Adrenal gland (tissue), 5 donors: ENCODE measurements around the gene AP2A2.

Experiments
- CTCF ChIP-seq, 6 experiments: fragments of 450-650 bp in 4 of 6; fragments of 200-600 bp in 2 of 6; sonication (generic) in 1 of 6; IDR thresholded peaks; 1 replicate in 5 of 6; 2 replicates in 1 of 6; pipeline versions ENCODE4 v1.5.1 to v1.8.0; 2016 to 2021; ENCODE audit warnings: antibody characterized with exemption in 6 of 6, mild to moderate bottlenecking in 2 of 6, moderate library complexity in 1 of 6
- POLR2A ChIP-seq, 2 donors: fragments of 450-650 bp; IDR thresholded peaks; one replicate each; pipeline ENCODE4 v1.6.1; 2017; ENCODE audit warnings: antibody characterized with exemption in 2 of 2, mild to moderate bottlenecking in 2 of 2, moderate library complexity in 1 of 2
- donor health status: DM: no; HTN: no; CAD: no.

- no peak for TF ChIP-seq CTCF (IDR thresholded peaks at IDR 0.05)
- no peak for TF ChIP-seq POLR2A (IDR thresholded peaks at IDR 0.05)
Observed at GRCh38 chr11:901452-902061, 24.1 kb upstream of the AP2A2 start.
